GM12878 (cell line): ENCODE data around the gene SBF1. TPM values are rescaled to one million over a fixed set of nuclear protein-coding genes. Genes with fewer than 3 reads are reported as not detected.

Experiments used
- ATAC-seq: fragments of 200-7000 bp; cut with Tn5 transposase; 3 replicates; pipeline ENCODE4 v1.9.1; 2020; ENCODE audit warnings: mild to moderate bottlenecking, moderate library complexity
- BruUV-seq: library from RNA; stranded (reverse); fragments of 400-500 nt; replicated peaks from 2 replicates; lab custom pipeline; 2021; lab: Mats Ljungman, UMichigan
- CTCF ChIA-PET: fragments of 300-600 bp; sonication (Branson Sonifier 250); formaldehyde crosslinking; extraction: SDS; loops from one replicate; lab custom pipeline; 2021; ENCODE audit warnings: inconsistent platforms; lab: Yijun Ruan, JAX
- POLR2A ChIA-PET: fragments of 350-600 bp; formaldehyde crosslinking; extraction: SDS; loops from one replicate; lab custom pipeline; 2021; ENCODE audit warnings: inconsistent platforms; lab: Charles Lee
- RAD21 ChIA-PET: fragments of 300-600 bp; sonication (Branson Sonifier 250); formaldehyde crosslinking; loops from one replicate; lab custom pipeline; 2023; ENCODE audit warnings: antibody characterized with exemption; ENCODE audit not compliant: unreplicated experiment; lab: Charles Lee
- SMC1A ChIA-PET: fragments of 300-600 bp; sonication (Branson Sonifier 250); formaldehyde crosslinking; loops from one replicate; lab custom pipeline; 2023; ENCODE audit not compliant: unreplicated experiment, uncharacterized antibody; lab: Charles Lee
- DNase-seq: peaks from one replicate; pipeline ENCODE4 v3.0.0-alpha.2; 2011; ENCODE audit warnings: low read depth, low spot score
- FAIRE-seq: peaks from 3 replicates; lab custom pipeline; 2011; peaks lifted over from hg19 to GRCh38; lab: Jason Lieb, UNC
- H2AFZ ChIP-seq: 2 replicates; pipeline ENCODE4 v1.6.0; 2011; ENCODE audit warnings: low read depth, low read length, control low read depth; ENCODE audit not compliant: control insufficient read depth
- H3K27ac ChIP-seq: 2 replicates; pipeline ENCODE4 v1.5.1; 2011; ENCODE audit warnings: control low read depth; ENCODE audit not compliant: control insufficient read depth, insufficient read depth
- H3K27me3 ChIP-seq, 2 experiments: replicated peaks in 1 of 2; 2 replicates each; pipeline versions ENCODE4 v1.6.0 to v1.6.1; 2011; ENCODE audit warnings: low read length in 1 of 2; ENCODE audit not compliant: control insufficient read depth in 2 of 2, insufficient read depth in 2 of 2
- H3K36me3 ChIP-seq, 2 experiments: 2 replicates each; pipeline ENCODE4 v1.5.1; 2011; ENCODE audit warnings: low read length in 1 of 2; ENCODE audit not compliant: control insufficient read depth in 2 of 2, insufficient read depth in 2 of 2
- H3K4me1 ChIP-seq: 2 replicates; pipeline ENCODE4 v1.6.1; 2011; ENCODE audit warnings: mild to moderate bottlenecking, low read length, moderate library complexity, mixed read lengths; ENCODE audit not compliant: control insufficient read depth, insufficient read depth
- H3K4me2 ChIP-seq: 2 replicates; pipeline ENCODE4 v1.6.0; 2011; ENCODE audit warnings: control low read depth; ENCODE audit not compliant: control insufficient read depth, insufficient read depth
- H3K4me3 ChIP-seq: fragments of 200-600 bp; sonication (generic); 2 replicates; pipeline ENCODE4 v1.5.1; 2016
- H3K79me2 ChIP-seq: 2 replicates; pipeline ENCODE4 v1.6.0; 2011; ENCODE audit warnings: low read length; ENCODE audit not compliant: control insufficient read depth, insufficient read depth
- H3K9ac ChIP-seq: 2 replicates; pipeline ENCODE4 v1.8.0; 2011; ENCODE audit warnings: low read length, control low read depth, mixed read lengths; ENCODE audit not compliant: control insufficient read depth, insufficient read depth
- H3K9me3 ChIP-seq: replicated peaks from 3 replicates; pipeline ENCODE4 v1.5.1; 2011; ENCODE audit warnings: mild to moderate bottlenecking, low read length; ENCODE audit not compliant: control insufficient read depth, insufficient read depth
- H4K20me1 ChIP-seq: 2 replicates; pipeline ENCODE4 v1.6.0; 2011; ENCODE audit not compliant: control insufficient read depth, insufficient read depth
- ATF7 ChIP-seq: fragments of 450-650 bp; IDR thresholded peaks from 2 replicates; pipeline ENCODE4 v1.6.1; 2016; ENCODE audit warnings: low read depth, mild to moderate bottlenecking
- BHLHE40 ChIP-seq, 2 experiments: fragments of 450-650 bp in 1 of 2; IDR thresholded peaks; 2 replicates each; pipeline ENCODE4 v1.6.1; 2011 to 2017; ENCODE audit warnings: low read depth in 2 of 2, borderline replicate concordance in 1 of 2, improper control_type of control experiment in 1 of 2, low read length in 1 of 2, mild to moderate bottlenecking in 1 of 2
- CBX3 ChIP-seq: fragments of 200-600 bp; sonication (generic); IDR thresholded peaks from 2 replicates; pipeline ENCODE4 v1.6.1; 2016; ENCODE audit warnings: low read depth, borderline replicate concordance
- HDGF ChIP-seq: fragments of 450-650 bp; IDR thresholded peaks from 2 replicates; pipeline ENCODE4 v1.6.1; 2016; ENCODE audit warnings: antibody characterized with exemption
- PAX5 ChIP-seq: IDR thresholded peaks from 2 replicates; pipeline ENCODE4 v1.6.1; 2011; ENCODE audit warnings: low read depth, low read length, borderline replicate concordance
- SMARCA5 ChIP-seq: fragments of 450-650 bp; IDR thresholded peaks from 2 replicates; pipeline ENCODE4 v1.6.1; 2017; ENCODE audit warnings: mild to moderate bottlenecking
- SMC3 ChIP-seq: IDR thresholded peaks from 2 replicates; pipeline ENCODE4 v1.6.1; 2011; ENCODE audit warnings: low read length, improper control_type of control experiment, borderline replicate concordance
- STAT3 ChIP-seq: IDR thresholded peaks from 2 replicates; pipeline ENCODE4 v1.6.1; 2011; ENCODE audit warnings: low read depth, low read length, improper control_type of control experiment
- YY1 ChIP-seq: IDR thresholded peaks from 2 replicates; pipeline ENCODE4 v1.6.1; 2011; ENCODE audit warnings: low read depth, mild to moderate bottlenecking, low read length
- ZNF217 ChIP-seq: fragments of 450-650 bp; IDR thresholded peaks from 2 replicates; pipeline ENCODE4 v1.6.1; 2017; ENCODE audit warnings: antibody characterized with exemption, mild to moderate bottlenecking
- ZNF274 ChIP-seq: IDR thresholded peaks from one replicate; pipeline ENCODE4 v1.8.0; 2011; ENCODE audit not compliant: insufficient read length, insufficient read depth
- WGBS: methylation state at CpG from one replicate; pipeline ENCODE4 v1.1.6; 2016; ENCODE audit warnings: low lambda C conversion rate; ENCODE audit not compliant: insufficient replicate concordance, insufficient coverage; ENCODE audit errors: missing lambda C conversion rate; 5-methylcytosine and 5-hydroxymethylcytosine counted together
- in situ Hi-C: fragments of 300-500 bp; cut with MboI; formaldehyde crosslinking; loops from 9 replicates; pipeline ENCODE4 v1.14.3; 2018; ENCODE audit warnings: mixed read lengths
- intact Hi-C: fragments of 100-400 bp; cut with micrococcal nuclease; formaldehyde crosslinking; loops from one replicate; pipeline ENCODE4 v1.14.2; 2022; ENCODE audit not compliant: unreplicated experiment
- polyA plus RNA-seq, 11 experiments: library from polyadenylated mRNA; depleted of rRNA in 4 of 11; unstranded in 6 of 11; stranded (reverse) in 5 of 11; fragments of >200 nt; fragmentation: Nextera tagmentation in 4 of 11; fragmentation: Illumina TruSeq in 1 of 11; extraction: Ambion mirVana in 4 of 11; extraction: Trizol in 1 of 11; gene quantifications; 1 replicate in 1 of 11; 2 replicates in 10 of 11; pipeline versions ENCODE4 v1.2.1 to v1.2.3, GENCODE V29; 2011 to 2016; ENCODE audit warnings: inconsistent platforms in 2 of 11, missing spikeins in 2 of 11, low read depth in 1 of 11
- total RNA-seq, 4 experiments: library from RNA; depleted of rRNA in 3 of 4; stranded (reverse); fragments of >200 nt in 3 of 4; fragmentation: Illumina TruSeq in 1 of 4; extraction: Trizol in 1 of 4; gene quantifications; 2 replicates each; pipeline versions ENCODE4 v1.2.1 to v1.2.3, GENCODE V29; 2013 to 2021
- TF ChIP-seq, protein P1 (sequence below): fragments of 450-650 bp; IDR thresholded peaks from 2 replicates; pipeline ENCODE4 v1.6.1; 2016; ENCODE audit warnings: mild to moderate bottlenecking
- TF ChIP-seq, protein P2 (sequence below): IDR thresholded peaks from 2 replicates; pipeline ENCODE4 v1.6.1; 2012; ENCODE audit warnings: mild to moderate bottlenecking, low read depth, low read length

SBF1 gene
- total and polyA plus RNA-seq, 10 of the 15 experiments (the other 5 are each of a cell fraction or from before 2014, with no cell fraction given), result 0.23 to 95.0 (median 17.8) TPM

DNA sequence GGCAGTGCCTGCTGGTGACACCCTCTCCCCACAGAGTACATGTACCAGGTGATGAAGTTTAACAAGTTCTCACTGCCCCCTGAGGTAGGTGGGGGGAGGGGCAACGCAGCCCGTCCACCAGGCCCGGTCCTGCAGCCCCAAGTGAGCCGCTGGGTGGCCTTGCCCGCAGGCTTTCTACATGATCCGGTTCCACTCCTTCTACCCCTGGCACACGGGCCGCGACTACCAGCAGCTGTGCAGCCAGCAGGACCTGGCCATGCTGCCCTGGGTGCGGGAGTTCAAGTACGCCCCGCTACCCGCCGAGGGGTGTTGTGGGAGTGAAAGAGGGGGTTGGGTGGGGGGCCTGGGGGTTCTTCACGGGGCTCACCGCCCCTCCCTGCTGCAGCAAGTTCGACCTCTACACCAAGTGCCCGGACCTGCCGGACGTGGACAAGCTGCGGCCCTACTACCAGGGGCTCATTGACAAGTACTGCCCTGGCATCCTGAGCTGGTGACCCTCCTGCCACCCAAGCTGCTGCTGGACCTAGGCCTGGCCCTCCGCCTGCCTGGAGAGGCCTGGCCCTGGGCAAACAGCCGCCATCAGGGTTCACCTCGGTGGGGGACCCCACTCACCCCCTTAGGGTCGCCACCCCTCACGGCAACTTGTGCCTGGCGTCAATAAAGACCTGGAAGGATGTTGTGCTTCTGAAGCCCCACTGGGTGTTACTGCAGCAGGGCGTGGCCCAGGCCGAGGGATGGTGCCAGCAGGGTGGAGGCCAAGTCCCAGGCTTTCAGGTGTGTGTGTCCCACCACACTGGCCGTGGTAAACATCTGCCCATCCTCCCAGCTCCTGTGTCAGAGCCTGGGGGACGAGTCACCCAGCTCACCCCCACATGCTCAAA, 14.8 kb upstream of the SBF1 start (continued):
- TF ChIP-seq CBX3 (no peak), ZNF274 (no peak), PAX5 (no peak), ZNF217 (no peak), STAT3 (no peak), SMC3 (no peak), SMARCA5 (no peak)

DNA sequence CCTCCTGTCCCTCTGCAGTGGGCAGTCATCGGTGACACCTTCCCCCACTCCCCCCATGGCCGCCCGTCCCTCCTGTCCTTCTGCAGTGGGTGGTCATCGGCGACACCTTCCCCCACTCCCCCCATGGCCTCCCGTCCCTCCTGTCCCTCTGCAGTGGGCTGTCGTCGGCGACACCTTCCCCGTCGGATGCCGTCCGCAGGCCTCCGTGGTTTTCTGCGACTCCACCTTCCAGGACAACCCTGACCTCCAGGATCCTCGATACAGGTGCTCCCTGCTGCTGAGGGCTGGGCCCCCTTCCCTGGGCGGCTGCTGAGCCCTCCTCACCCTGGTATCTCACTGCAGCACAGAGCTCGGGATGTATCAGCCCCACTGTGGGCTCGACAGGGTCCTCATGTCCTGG, 14.1 kb upstream of the SBF1 start:
- BruUV-seq, result no TSS peak
- no peak overlapping the region for H3K4me2 ChIP-seq
- WGBS, result 79% methylated on average over 16 of the region's 19 CpGs
- H3K9me3 ChIP-seq, result no peaks in the 10 kb centered on the region
- ChIA-PET POLR2A (no interaction called here), SMC1A (no interaction called here), RAD21 (no interaction called here), CTCF (no interaction called here)
- intact Hi-C loops (no loop called here), in situ Hi-C loops (no loop called here)
- no peak overlapping the region for H3K4me3 ChIP-seq
- H4K20me1 ChIP-seq, result no peaks in the 10 kb centered on the region
- ATAC-seq (no peak), FAIRE-seq (no peak), DNase-seq (no peak)
- H3K4me1 ChIP-seq, result peaks cover 5% of the 10 kb centered on the region
- H3K27ac ChIP-seq, result no peak overlapping the region
- no peak overlapping the region for H2AFZ ChIP-seq
- no peaks in the 10 kb centered on the region for H3K79me2 ChIP-seq
- H3K36me3 ChIP-seq, result no peaks in the 10 kb centered on the region
- H3K9ac ChIP-seq, result no peak overlapping the region
- no peak for TF ChIP-seq ATF7
- no peak for TF ChIP-seq YY1
- TF ChIP-seq HDGF, result no peak
- TF ChIP-seq, protein P1, sequence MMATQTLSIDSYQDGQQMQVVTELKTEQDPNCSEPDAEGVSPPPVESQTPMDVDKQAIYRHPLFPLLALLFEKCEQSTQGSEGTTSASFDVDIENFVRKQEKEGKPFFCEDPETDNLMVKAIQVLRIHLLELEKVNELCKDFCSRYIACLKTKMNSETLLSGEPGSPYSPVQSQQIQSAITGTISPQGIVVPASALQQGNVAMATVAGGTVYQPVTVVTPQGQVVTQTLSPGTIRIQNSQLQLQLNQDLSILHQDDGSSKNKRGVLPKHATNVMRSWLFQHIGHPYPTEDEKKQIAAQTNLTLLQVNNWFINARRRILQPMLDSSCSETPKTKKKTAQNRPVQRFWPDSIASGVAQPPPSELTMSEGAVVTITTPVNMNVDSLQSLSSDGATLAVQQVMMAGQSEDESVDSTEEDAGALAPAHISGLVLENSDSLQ, result no peak
- TF ChIP-seq BHLHE40 (IDR thresholded peaks at IDR 0.05; ENCODE audit: borderline replicate concordance in 1 of 2, low read depth in 2 of 2, low read length in 1 of 2), result no peak
- TF ChIP-seq, protein P2, sequence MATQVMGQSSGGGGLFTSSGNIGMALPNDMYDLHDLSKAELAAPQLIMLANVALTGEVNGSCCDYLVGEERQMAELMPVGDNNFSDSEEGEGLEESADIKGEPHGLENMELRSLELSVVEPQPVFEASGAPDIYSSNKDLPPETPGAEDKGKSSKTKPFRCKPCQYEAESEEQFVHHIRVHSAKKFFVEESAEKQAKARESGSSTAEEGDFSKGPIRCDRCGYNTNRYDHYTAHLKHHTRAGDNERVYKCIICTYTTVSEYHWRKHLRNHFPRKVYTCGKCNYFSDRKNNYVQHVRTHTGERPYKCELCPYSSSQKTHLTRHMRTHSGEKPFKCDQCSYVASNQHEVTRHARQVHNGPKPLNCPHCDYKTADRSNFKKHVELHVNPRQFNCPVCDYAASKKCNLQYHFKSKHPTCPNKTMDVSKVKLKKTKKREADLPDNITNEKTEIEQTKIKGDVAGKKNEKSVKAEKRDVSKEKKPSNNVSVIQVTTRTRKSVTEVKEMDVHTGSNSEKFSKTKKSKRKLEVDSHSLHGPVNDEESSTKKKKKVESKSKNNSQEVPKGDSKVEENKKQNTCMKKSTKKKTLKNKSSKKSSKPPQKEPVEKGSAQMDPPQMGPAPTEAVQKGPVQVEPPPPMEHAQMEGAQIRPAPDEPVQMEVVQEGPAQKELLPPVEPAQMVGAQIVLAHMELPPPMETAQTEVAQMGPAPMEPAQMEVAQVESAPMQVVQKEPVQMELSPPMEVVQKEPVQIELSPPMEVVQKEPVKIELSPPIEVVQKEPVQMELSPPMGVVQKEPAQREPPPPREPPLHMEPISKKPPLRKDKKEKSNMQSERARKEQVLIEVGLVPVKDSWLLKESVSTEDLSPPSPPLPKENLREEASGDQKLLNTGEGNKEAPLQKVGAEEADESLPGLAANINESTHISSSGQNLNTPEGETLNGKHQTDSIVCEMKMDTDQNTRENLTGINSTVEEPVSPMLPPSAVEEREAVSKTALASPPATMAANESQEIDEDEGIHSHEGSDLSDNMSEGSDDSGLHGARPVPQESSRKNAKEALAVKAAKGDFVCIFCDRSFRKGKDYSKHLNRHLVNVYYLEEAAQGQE, result no peak
- H3K27me3 ChIP-seq, result no peaks in the 10 kb centered on the region
